GM21515 (cell line): ENCODE data around the gene TANGO2.

Experiments
- ATAC-seq: cut with Tn5 transposase; IDR thresholded peaks from one replicate; pipeline ENCODE4 v1.9.1; 2021; ENCODE audit not compliant: unreplicated experiment

Gene TANGO2

GRCh38 chr22:19994851-19995610 is 25.9 kb upstream of the TANGO2 start:
- no peak for ATAC-seq

GRCh38 chr22:19995611-19996339 is 25.1 kb upstream of the TANGO2 start:
- ATAC-seq = no peak

- no peak for ATAC-seq
Observed at GRCh38 chr22:19996694-19997384, 24.1 kb upstream of the TANGO2 start.

- no peak for ATAC-seq
Observed at GRCh38 chr22:19997561-19998231, 23.2 kb upstream of the TANGO2 start.

- ATAC-seq = no peak
Observed at GRCh38 chr22:19998232-19998951, 22.5 kb upstream of the TANGO2 start.

- no peak for ATAC-seq
Observed at GRCh38 chr22:19998991-19999820, 21.7 kb upstream of the TANGO2 start.

- no peak for ATAC-seq
Observed at GRCh38 chr22:20000246-20001081, 20.4 kb upstream of the TANGO2 start.

- no peak for ATAC-seq
Observed at GRCh38 chr22:20001082-20001638, 19.8 kb upstream of the TANGO2 start.

- no peak for ATAC-seq
Observed at GRCh38 chr22:20002128-20002527, 18.8 kb upstream of the TANGO2 start.

- no peak for ATAC-seq
Observed at GRCh38 chr22:20002636-20003035, 18.3 kb upstream of the TANGO2 start.

- ATAC-seq = no peak
Observed at GRCh38 chr22:20003304-20003703, 17.6 kb upstream of the TANGO2 start.

- no peak for ATAC-seq
Observed at GRCh38 chr22:20004464-20004863, 16.4 kb upstream of the TANGO2 start.

GRCh38 chr22:20008221-20008995 is 12.5 kb upstream of the TANGO2 start:
- ATAC-seq = no peak

- no peak for ATAC-seq
Observed at GRCh38 chr22:20009018-20009491, 11.9 kb upstream of the TANGO2 start.

- no peak for ATAC-seq
Observed at GRCh38 chr22:20009582-20010306, 11.2 kb upstream of the TANGO2 start.

GRCh38 chr22:20010307-20011122 is 10.4 kb upstream of the TANGO2 start:
- no peak for ATAC-seq
